ENCODE results near the gene SPATA4. TPM values are rescaled to one million over a fixed set of nuclear protein-coding genes. Genes with fewer than 3 reads are reported as not detected.
A peak's percentile ranks its signal among the peaks of the same experiment; 100 is the strongest.

The SPATA4 gene
- 0.21 and 0.34 TPM in 2 replicates for polyA plus RNA-seq (2012; rRNA removed)
- polyA plus RNA-seq (2012; cell fraction: cytosol; rRNA removed) = 0.17 and 0.23 TPM in 2 replicates
- polyA plus RNA-seq (2012; cell fraction: nucleus; rRNA removed) = 0.31 and 0.36 TPM in 2 replicates

DNA sequence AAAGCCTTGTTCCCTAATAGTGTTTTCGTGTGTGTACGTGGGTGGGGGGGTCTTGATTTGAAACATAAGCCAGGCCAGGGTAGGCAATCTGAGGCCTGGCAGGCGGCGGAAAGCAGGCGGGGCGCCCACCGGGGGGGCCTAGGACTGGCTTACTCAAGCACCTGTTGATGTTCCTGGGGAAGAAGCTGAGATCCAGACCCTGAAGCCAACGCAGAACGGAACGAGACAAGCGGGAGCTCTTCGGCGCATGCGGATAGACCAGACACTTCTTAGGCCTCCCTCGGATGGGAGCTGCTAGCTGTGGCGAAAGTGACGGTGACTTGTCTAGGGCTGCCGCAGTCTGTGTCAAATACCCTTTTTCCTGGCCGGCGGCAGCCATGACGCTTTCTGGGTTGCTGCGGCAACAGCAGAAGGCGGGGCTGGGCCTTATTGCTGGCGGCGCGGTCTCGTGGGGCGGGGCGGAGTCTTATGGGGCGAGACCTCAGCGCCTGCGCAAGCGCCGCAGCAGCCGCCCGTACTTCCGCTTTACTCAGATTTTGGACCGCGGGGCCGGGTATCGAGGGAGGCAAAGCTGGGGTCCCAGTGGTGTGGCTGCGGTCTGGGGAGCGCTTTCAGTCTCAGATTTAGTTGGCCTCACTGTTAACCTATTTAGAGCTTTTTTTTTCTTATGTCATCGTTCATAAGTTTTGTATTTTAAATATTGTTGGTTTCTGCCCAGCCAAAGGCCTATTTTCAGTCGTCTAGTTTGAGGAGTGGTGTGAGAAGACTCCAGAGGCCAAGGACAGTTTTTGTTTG lies at the start of gene SPATA4:
Gene SPATA4 (minus strand): TSS at position 402 of the 795 bp plus-strand sequence. CDS start 23 bp downstream, at position 379.
- no peaks in the 10 kb centered on the region for H3K9me3 ChIP-seq
- no peaks in the 10 kb centered on the region for H4K20me1 ChIP-seq (ENCODE audit: insufficient read depth)
- H3K9me2 ChIP-seq = no peaks in the 10 kb centered on the region
- peak within 1 kb of the TSS; percentile 98 for H2AFZ ChIP-seq (ENCODE audit: low read depth)
- H3K4me2 ChIP-seq = peak within 1 kb of the TSS; percentile 90
- TF ChIP-seq GABPA (IDR thresholded peaks at IDR 0.05; ENCODE audit: low read depth) (0 out of 2 replicates have a peak, but pooled peaks have one; percentile 36), RCOR1 (IDR thresholded peaks at IDR 0.05; ENCODE audit: low read length) (no peak), CHD2 (IDR thresholded peaks at IDR 0.05; ENCODE audit: low read length, partially characterized antibody) (no peak), RFX5 (IDR thresholded peaks at IDR 0.05; ENCODE audit: low read length) (no peak), YY1 (IDR thresholded peaks at IDR 0.05; ENCODE audit: low read depth) (peak; percentile 96), MAX (IDR thresholded peaks at IDR 0.05; ENCODE audit: low read depth) (peak; percentile 84; the same call in 1 of the 2 replicates), NRF1 (IDR thresholded peaks at IDR 0.05; ENCODE audit: low read depth, low read length) (peak; percentile 91), RXRA (IDR thresholded peaks at IDR 0.05; ENCODE audit: borderline replicate concordance, low read depth) (no peak), EZH2phosphoT487 (IDR thresholded peaks at IDR 0.05; ENCODE audit: borderline replicate concordance, low read depth) (no peak), TAF1 (IDR thresholded peaks at IDR 0.05; ENCODE audit: borderline replicate concordance, low read depth, low read length) (peak; percentile 89), ELF1 (IDR thresholded peaks at IDR 0.05) (peak; percentile 94), FOXM1 (IDR thresholded peaks at IDR 0.05; ENCODE audit: low read depth) (no peak), SMC3 (IDR thresholded peaks at IDR 0.05; ENCODE audit: low read depth, low read length) (no peak), IRF3 (IDR thresholded peaks at IDR 0.05; ENCODE audit: low read depth, low read length) (no peak), MXI1 (IDR thresholded peaks at IDR 0.05; ENCODE audit: low read depth, low read length) (peak; percentile 93), POLR2AphosphoS5 (IDR thresholded peaks at IDR 0.05; ENCODE audit: low read depth, low read length) (peak; percentile 96), SIN3A (IDR thresholded peaks at IDR 0.05; ENCODE audit: borderline replicate concordance, low read depth, low read length) (peak; percentile 94), NFIC (IDR thresholded peaks at IDR 0.05; ENCODE audit: borderline replicate concordance) (no peak), EP300 (IDR thresholded peaks at IDR 0.05; ENCODE audit: borderline replicate concordance in 1 of 2, low read depth in 1 of 2, low read length in 1 of 2) (no peak; a peak in 1 of 4 replicates), USF1 (IDR thresholded peaks at IDR 0.05; ENCODE audit: borderline replicate concordance, low read depth) (peak; percentile 53; the same call in 1 of the 2 replicates)
- TF ChIP-seq, protein P1, sequence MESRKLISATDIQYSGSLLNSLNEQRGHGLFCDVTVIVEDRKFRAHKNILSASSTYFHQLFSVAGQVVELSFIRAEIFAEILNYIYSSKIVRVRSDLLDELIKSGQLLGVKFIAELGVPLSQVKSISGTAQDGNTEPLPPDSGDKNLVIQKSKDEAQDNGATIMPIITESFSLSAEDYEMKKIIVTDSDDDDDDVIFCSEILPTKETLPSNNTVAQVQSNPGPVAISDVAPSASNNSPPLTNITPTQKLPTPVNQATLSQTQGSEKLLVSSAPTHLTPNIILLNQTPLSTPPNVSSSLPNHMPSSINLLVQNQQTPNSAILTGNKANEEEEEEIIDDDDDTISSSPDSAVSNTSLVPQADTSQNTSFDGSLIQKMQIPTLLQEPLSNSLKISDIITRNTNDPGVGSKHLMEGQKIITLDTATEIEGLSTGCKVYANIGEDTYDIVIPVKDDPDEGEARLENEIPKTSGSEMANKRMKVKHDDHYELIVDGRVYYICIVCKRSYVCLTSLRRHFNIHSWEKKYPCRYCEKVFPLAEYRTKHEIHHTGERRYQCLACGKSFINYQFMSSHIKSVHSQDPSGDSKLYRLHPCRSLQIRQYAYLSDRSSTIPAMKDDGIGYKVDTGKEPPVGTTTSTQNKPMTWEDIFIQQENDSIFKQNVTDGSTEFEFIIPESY (IDR thresholded peaks at IDR 0.05; ENCODE audit: borderline replicate concordance, low read depth) = no peak
- TF ChIP-seq, protein P2, sequence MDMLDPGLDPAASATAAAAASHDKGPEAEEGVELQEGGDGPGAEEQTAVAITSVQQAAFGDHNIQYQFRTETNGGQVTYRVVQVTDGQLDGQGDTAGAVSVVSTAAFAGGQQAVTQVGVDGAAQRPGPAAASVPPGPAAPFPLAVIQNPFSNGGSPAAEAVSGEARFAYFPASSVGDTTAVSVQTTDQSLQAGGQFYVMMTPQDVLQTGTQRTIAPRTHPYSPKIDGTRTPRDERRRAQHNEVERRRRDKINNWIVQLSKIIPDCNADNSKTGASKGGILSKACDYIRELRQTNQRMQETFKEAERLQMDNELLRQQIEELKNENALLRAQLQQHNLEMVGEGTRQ (IDR thresholded peaks at IDR 0.05; ENCODE audit: borderline replicate concordance, low read depth, low read length) = no peak
- TF ChIP-seq, protein P3, sequence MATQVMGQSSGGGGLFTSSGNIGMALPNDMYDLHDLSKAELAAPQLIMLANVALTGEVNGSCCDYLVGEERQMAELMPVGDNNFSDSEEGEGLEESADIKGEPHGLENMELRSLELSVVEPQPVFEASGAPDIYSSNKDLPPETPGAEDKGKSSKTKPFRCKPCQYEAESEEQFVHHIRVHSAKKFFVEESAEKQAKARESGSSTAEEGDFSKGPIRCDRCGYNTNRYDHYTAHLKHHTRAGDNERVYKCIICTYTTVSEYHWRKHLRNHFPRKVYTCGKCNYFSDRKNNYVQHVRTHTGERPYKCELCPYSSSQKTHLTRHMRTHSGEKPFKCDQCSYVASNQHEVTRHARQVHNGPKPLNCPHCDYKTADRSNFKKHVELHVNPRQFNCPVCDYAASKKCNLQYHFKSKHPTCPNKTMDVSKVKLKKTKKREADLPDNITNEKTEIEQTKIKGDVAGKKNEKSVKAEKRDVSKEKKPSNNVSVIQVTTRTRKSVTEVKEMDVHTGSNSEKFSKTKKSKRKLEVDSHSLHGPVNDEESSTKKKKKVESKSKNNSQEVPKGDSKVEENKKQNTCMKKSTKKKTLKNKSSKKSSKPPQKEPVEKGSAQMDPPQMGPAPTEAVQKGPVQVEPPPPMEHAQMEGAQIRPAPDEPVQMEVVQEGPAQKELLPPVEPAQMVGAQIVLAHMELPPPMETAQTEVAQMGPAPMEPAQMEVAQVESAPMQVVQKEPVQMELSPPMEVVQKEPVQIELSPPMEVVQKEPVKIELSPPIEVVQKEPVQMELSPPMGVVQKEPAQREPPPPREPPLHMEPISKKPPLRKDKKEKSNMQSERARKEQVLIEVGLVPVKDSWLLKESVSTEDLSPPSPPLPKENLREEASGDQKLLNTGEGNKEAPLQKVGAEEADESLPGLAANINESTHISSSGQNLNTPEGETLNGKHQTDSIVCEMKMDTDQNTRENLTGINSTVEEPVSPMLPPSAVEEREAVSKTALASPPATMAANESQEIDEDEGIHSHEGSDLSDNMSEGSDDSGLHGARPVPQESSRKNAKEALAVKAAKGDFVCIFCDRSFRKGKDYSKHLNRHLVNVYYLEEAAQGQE (IDR thresholded peaks at IDR 0.05; ENCODE audit: low read depth, low read length) = 0 out of 2 replicates have a peak, but pooled peaks have one; percentile 52
- DNase-seq = peak; percentile 93
- peaks cover 33% of the 10 kb centered on the region for H3F3A ChIP-seq (replicated peaks; ENCODE audit: insufficient read depth)
- H3K27ac ChIP-seq (ENCODE audit: low read depth in 2 of 2, low read length in 1 of 2) = peak within 1 kb of the TSS; percentile 70 to 73
- H3K36me3 ChIP-seq (replicated peaks in 1 of 2; ENCODE audit: control insufficient read depth in 1 of 2, insufficient read depth in 2 of 2, low read length in 1 of 2) = no peaks in the 10 kb centered on the region
- POLR2A ChIA-PET = interaction anchor here (1.3 kb wide), 2 partner anchors 44 to 126 kb away, joined by 3 to 4 read pairs; no protein-coding TSS in a partner anchor
- H3K4me3 ChIP-seq (ENCODE audit: low read depth in 2 of 2, low read length in 1 of 2) = peak within 1 kb of the TSS; percentile 61 to 77
- no peaks in the 10 kb centered on the region for H3K79me2 ChIP-seq (ENCODE audit: insufficient read depth)
- peak within 1 kb of the TSS; percentile 71 for H3K9ac ChIP-seq
- CTCF ChIA-PET = interaction anchor here (0.8 to 0.9 kb wide), 2 partner anchors 24 to 42 kb away, joined by 3 read pairs; no protein-coding TSS in a partner anchor
- peaks cover 12% of the 10 kb centered on the region in 2 experiments; a peak in 3 of 4 replicates for H3K4me1 ChIP-seq (ENCODE audit: control insufficient read depth in 1 of 2, insufficient read depth in 2 of 2, low read depth in 1 of 2, low read length in 1 of 2)
- 2% methylated on average over 20 of the region's 45 CpGs for WGBS (ENCODE audit: low lambda C conversion rate)
- no peaks in the 10 kb centered on the region for H3K27me3 ChIP-seq (ENCODE audit: insufficient read depth)

All from SK-N-SH (cell line).